ENCODE measurements around the gene OR5W2. TPM values are rescaled to one million over a fixed set of nuclear protein-coding genes. Genes with fewer than 3 reads are reported as not detected.
"Not testable (repeated sequence)": the region's sequence is repeated elsewhere in the genome, so short reads cannot be mapped to it uniquely, and the experiment has no call there.

Gene OR5W2
- total RNA-seq: not detected
- long read RNA-seq: 0 reads

DNA sequence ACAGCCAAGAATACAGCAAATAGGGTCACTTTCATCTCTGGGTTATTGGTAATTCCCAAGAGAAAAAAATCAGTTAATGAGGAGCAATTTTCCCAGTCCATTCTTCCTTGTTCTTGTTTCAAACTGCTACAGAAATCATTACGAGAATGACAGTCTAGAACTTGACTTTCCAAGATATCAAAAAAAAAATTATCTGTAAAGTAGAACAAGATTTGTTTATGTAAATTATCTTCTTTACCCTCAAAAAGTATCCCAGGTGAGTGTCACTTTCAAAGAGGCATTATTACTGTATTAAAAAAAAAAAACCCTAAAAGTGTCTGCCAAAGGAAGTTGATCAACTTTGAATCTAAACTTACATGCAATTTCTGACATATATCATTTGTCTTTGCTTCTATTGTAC is at the start of gene OR5W2:
OR5W2 (minus strand) TSS at position 101 of the 400 bp plus-strand sequence; CDS start at position 101, 0 bp downstream.
- ATAC-seq (ENCODE audit: poor library complexity) (no peak), DNase-seq (no peak)
- intact Hi-C loops (cut with DNase I): no loop called here

DNA sequence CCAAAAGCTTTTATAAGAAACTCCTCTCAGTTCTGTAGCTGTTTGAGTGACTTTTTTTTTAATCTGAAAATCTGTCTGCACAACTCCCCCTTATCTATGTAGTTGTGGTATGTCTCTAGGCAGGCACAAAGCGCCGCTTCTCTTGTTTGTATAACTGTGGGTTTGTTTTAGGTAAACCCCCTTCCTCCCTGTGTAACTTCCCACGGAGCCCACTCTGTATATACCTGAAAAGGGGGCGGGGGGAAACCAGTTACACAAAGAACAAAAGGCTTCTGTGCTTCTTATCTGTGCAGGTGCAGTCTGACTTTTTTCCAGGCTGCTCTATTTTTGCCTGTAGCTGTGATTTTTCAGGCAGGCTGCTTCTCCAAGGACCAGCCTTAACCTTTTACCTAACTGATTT is 42.1 kb upstream of the OR5W2 start:
- ATAC-seq (ENCODE audit: poor library complexity) (no peak), DNase-seq (no peak)
- intact Hi-C loops (cut with DNase I): no loop called here

DNA sequence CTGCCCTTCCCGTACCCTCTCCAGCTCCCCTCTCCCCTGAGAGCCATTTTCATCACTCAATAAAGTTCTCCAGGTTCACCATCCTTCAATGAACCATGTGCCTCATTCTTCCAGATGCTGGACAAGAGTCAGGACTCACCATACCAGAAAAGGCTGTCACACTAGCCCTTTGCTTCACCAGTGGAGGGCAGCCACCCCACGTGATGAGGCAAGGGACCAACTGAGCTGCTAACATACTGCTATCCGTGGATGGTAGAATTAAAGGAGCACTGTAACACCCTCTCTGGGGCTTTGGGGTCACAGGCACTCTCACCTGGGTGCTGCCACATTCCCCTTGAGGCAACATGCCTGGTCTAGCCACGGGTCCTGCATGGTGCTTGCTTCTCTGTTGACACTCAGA is 34.9 kb upstream of the OR5W2 start:
- ATAC-seq (ENCODE audit: poor library complexity): no peak
- intact Hi-C loops (cut with DNase I): loop anchor here (10.0 kb wide), 1 partner anchor 825 kb away; no protein-coding TSS in a partner anchor

DNA sequence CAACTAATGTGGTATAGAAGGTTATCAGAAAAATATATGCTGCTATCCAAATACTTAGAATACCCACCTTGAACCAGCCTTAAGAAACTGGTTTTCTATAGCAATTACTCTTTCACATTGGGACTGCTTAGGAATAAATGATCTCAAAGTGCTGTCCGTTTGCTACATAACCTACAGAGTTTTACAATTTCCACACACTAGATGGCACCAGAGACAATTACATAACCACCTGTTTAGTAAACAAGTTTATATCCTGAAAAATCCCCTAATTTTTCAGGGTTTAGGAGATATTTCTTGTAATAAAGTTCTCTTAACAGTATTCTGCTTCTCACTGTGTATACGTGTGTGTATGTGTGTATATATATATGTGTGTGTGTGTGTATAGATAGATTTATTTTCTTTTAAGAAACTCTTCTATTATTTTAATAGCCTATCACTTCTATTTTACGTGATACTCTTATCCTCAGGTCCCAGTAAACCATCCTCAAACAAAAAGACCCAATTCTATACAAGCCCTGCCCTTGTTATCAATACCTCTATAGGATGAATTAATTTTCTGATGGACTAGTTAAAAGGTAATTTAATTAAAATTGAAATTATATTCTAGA is 28.5 kb upstream of the OR5W2 start:
- intact Hi-C loops (cut with DNase I): loop anchor here (10.0 kb wide), 1 partner anchor 832 kb away; no protein-coding TSS in a partner anchor
- no peak for DNase-seq
- no peak for ATAC-seq (ENCODE audit: poor library complexity)

More for the DNA sequence above, 34.9 kb upstream of the OR5W2 start:
- DNase-seq: no peak

DNA sequence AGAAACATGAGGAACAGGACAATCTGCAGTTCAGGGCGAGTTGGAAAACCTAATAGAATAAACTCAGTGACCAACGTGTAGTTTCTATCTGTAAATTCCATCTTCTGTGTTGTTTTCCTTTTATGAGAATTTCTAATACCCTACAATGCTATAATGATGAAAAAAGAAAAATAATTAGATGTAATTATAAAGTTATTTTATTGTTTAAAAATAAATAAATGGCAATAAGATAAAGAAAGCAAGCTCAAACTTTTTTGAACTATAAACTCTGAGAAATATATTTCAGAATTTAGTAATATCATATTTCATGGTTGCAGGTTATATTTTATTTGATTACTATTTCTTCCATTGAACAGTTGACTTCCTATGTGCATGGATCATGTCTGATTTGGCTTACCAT is 21.9 kb upstream of the OR5W2 start, which contains the start of gene OR5I1:
OR5I1 (minus strand) TSS at position 101 of the 400 bp plus-strand sequence; CDS start at position 101, 0 bp downstream.
- DNase-seq (no peak), ATAC-seq (ENCODE audit: poor library complexity) (no peak)
- intact Hi-C loops (cut with DNase I): no loop called here

DNA sequence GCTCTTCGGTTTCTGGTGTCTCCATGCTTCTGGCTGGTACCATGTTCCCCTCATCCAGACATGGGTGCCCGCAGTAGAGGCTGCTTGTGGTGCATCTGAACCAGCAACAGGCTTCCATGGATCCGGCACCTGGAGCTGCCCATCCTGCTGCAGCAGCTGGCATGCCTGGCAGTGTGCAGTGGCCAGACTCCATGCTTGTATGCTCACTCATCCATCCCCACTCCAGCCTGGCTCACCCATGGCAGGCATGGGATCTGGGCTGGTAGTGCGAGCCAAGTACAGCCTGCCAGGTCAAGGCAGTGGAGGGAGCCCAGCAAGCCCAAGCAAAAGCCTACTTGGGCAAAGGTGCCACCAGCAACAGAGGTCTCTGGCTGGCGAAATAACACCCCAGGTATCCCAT is 6.2 kb upstream of the OR5W2 start:
- intact Hi-C loops (cut with DNase I): no loop called here
- ATAC-seq (ENCODE audit: poor library complexity): no peak
- no peak for DNase-seq

DNA sequence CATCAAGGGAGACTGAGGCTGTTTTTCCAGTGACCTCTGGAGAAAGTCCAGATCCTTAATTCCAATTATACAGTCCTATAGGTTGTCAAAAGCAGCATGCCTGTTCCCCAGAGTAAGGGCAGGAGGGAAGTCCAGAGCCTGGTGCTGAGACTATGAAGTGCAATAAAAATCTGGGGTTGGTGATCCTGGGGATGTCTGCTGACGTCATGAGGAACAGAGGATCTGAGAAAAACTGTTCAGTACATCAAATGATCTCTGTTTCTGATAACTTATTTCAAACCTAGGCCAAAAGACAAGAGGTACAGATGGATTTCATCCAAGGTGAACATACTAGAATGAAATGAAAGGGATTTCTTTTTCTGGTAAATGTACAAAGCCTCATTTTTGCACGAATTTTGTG is 12.1 kb downstream of the OR5W2 start:
- ATAC-seq (ENCODE audit: poor library complexity): no peak
- no peak for DNase-seq
- intact Hi-C loops (cut with DNase I): no loop called here

DNA sequence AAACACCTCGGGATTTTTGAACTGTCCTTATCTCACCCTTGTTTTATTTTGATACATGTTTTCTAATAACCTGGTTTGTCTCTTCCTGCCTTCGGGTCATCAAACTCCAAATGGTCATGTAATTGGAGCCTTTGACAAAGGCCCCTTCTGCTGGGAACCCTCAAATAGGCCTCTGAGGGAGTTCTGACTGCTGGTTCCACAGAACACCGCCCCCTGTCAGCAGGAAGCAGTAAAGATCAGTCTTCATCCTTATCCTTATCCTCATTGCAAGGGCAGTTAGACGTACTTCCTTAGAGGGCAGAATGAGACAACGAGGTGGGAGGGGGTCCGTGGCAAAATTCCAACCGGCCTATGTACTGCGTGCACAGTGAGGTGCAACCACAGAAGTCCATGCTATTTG is 19.2 kb downstream of the OR5W2 start:
- ATAC-seq (ENCODE audit: poor library complexity) (no peak), DNase-seq (no peak)
- intact Hi-C loops (cut with DNase I): no loop called here

DNA sequence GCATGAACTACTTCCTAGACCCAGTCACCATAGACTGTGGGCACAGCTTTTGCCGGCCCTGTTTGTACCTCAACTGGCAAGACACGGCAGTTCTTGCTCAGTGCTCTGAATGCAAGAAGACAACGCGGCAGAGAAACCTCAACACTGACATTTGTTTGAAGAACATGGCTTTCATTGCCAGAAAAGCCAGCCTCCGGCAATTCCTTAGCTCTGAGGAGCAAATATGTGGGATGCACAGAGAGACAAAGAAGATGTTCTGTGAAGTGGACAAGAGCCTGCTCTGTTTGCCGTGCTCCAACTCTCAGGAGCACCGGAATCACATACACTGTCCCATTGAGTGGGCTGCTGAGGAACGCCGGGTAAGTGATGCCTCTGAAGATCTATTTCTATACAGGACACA is 28.9 kb downstream of the OR5W2 start:
- ATAC-seq (ENCODE audit: poor library complexity); intact Hi-C loops (cut with DNase I); DNase-seq: not testable (repeated sequence)

DNA sequence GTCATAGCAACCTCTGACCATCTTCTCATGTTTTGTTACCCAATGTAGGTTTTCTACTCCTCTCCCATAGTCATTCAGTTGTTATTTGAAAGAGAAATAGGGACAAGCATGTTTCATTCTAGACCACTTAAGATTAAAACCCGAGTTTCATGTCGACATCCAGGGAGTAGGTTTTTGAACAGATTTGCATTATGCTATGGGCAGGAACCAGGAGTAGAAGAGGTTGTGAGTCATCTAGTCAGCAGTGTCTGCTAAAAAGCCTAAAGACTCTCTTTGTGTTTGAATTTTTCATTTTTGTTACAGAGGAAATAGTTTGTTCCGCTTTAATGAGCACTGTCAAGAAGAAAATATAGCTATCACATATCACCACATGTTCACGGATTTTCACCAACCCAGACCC is 29.4 kb downstream of the OR5W2 start:
- DNase-seq; intact Hi-C loops (cut with DNase I); ATAC-seq (ENCODE audit: poor library complexity): not testable (repeated sequence)

DNA sequence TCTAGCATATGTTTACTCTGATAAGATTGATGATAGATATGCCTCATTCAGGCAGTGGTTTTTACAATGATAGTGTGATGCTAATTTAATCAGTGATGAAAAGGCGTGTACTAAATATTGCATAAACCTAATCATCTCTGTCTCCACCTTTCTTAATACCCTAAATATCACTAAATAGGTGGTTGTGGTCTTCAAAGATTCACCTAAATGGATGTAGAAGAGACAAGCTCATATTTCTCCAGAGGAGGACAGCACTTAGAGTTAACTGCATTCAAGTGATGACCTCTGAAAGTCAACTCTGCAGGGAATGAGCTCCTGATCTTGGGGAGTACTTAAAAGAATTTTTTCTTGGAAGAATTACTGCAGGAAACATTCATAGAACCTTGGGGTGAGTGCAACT is 31.4 kb downstream of the OR5W2 start, which contains the start of gene TRIM51:
TRIM51 (plus strand) TSS at position 301 of the 400 bp plus-strand sequence. CDS start 2,132 bp downstream, outside the sequence.
- DNase-seq; ATAC-seq (ENCODE audit: poor library complexity); intact Hi-C loops (cut with DNase I): not testable (repeated sequence)

DNA sequence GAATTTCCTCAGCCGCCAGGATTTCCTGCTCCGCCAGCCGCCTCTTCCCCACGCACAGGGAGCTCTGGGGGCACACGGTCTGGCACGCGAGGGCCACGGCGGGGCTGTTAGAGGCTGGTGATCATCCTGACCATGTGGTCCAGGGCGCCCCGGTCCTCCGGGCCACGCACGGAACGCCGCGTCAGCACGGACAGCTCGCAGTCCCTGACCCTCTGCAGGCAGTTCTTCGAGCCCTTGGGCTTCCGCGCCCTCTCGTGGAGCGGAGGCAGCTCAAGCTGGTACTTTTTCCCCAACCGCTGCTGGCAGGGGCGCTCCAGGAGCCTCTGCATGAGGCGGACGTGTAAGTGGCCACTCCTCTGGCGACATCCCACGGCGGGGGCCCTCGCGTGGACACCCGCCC is 41.2 kb downstream of the OR5W2 start:
- DNase-seq; intact Hi-C loops (cut with DNase I); ATAC-seq (ENCODE audit: poor library complexity): not testable (repeated sequence)

DNA sequence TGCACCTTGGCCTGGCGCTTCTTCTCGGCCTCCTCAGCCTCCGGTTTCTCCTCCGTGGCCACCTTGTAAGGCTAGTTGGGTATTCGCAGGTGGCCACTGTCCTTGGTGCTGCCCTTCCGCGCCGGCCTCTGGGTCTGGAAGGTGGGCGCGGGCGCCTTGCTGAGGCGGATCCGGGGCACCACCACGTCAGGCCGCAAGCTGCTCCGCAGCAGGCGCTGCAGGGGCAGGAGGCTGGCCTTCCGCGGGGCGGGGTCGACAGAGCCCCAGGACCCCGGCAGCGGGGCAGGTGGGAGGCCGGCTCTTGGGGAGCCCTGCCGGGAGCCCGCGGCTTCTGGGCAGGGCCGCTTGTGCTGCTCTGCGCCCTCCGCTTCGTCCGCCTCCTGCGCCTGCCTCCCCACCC is 41.7 kb downstream of the OR5W2 start:
- ATAC-seq (ENCODE audit: poor library complexity): not testable (repeated sequence)

DNA sequence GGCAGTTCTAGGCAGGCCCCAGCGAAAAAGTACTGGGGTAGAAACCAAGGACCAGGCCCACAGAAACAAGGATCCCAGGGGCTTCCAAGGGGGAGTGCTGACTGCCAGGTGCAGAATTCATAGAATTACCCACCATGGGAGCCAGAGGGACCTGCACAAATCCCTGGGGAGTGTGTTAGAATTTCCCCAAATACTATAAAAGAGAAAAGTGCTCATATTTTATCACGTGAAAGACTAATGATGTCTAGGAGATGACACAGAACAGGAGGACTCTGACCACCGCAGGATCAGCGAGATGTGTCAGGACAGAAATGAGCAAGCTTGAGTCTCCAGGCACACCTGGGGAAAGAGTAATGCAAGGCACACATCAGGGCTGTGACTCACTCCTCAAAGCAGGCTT is 47.0 kb downstream of the OR5W2 start:
- intact Hi-C loops (cut with DNase I); DNase-seq; ATAC-seq (ENCODE audit: poor library complexity): not testable (repeated sequence)

More for the DNA sequence above, 41.7 kb downstream of the OR5W2 start:
- DNase-seq; intact Hi-C loops (cut with DNase I): not testable (repeated sequence)

Other genes with a start within 250 kb of the OR5W2 start
- gene OR5D13, start 141.1 kb downstream of the OR5W2 start, total RNA-seq: not detected
- not detected for gene OR5D14, start 119.0 kb downstream of the OR5W2 start, total RNA-seq
- gene OR5L1, start 103.2 kb downstream of the OR5W2 start, total RNA-seq: not detected
- gene OR5D18, start 95.0 kb downstream of the OR5W2 start, total RNA-seq: not detected
- not detected for gene OR5L2, start 87.4 kb downstream of the OR5W2 start, total RNA-seq
- gene OR5D16, start 75.8 kb downstream of the OR5W2 start, total RNA-seq: not detected
- not detected for gene TRIM51, start 31.3 kb downstream of the OR5W2 start, total RNA-seq
- gene OR5I1, start 21.8 kb upstream of the OR5W2 start, total RNA-seq: not detected
- gene OR10AG1, start 55.4 kb upstream of the OR5W2 start, total RNA-seq: not detected
- not detected for gene OR5F1, start 80.0 kb upstream of the OR5W2 start, total RNA-seq
- not detected for gene OR5AS1, start 113.1 kb upstream of the OR5W2 start, total RNA-seq
- gene OR8I2, start 178.7 kb upstream of the OR5W2 start, total RNA-seq: not detected
- not detected for gene OR8H2, start 189.1 kb upstream of the OR5W2 start, total RNA-seq
- not detected for gene OR8H3, start 207.8 kb upstream of the OR5W2 start, total RNA-seq
- not detected for gene OR8J3, start 225.6 kb upstream of the OR5W2 start, total RNA-seq
- not detected for gene OR8K5, start 245.7 kb upstream of the OR5W2 start, total RNA-seq

Measured in Right ventricle myocardium superior (tissue), 1 donor.